Suprapubic skin (tissue), 2 donors: Measurements from ENCODE around the gene PIGL.

Source experiments
- EP300 ChIP-seq: sonication (generic); formaldehyde crosslinking; IDR thresholded peaks from one replicate; pipeline ENCODE4 v1.6.1; 2017; ENCODE audit warnings: antibody characterized with exemption
- POLR2A ChIP-seq, 2 donors: fragments of 450-650 bp; IDR thresholded peaks; one replicate each; pipeline ENCODE4 v1.6.1; 2017; ENCODE audit warnings: antibody characterized with exemption in 2 of 2, mild to moderate bottlenecking in 2 of 2, moderate library complexity in 2 of 2

- TF ChIP-seq POLR2A (IDR thresholded peaks at IDR 0.05): no peak
- TF ChIP-seq EP300: no peak
These were observed 56.5 kb downstream of the PIGL start for GRCh38 chr17:16273499-16273898.
